Uterus (tissue), 4 donors: ENCODE measurements around the gene TKT. TPM values are rescaled to one million over a fixed set of nuclear protein-coding genes. Genes with fewer than 3 reads are reported as not detected.

Experiments
- DNase-seq, 2 donors: peaks; one replicate each; pipeline ENCODE4 v3.0.0-alpha.2; 2019 to 2020
- H3K27ac ChIP-seq, 2 donors: fragments of 200-600 bp; sonication (generic); 1 replicate in 1 of 2; 2 replicates in 1 of 2; pipeline ENCODE4 v1.5.1; 2016 to 2018
- H3K27me3 ChIP-seq, 2 donors: fragments of 200-600 bp; sonication (generic); one replicate each; pipeline ENCODE4 v1.5.1; 2018 to 2019; ENCODE audit warnings: control low read depth in 1 of 2
- H3K36me3 ChIP-seq, 2 donors: fragments of 200-600 bp; sonication (generic); one replicate each; pipeline ENCODE4 v1.5.1; 2019; ENCODE audit warnings: control low read depth in 1 of 2
- H3K4me1 ChIP-seq, 2 donors: fragments of 200-600 bp; sonication (generic); one replicate each; pipeline ENCODE4 v1.5.1; 2018 to 2019; ENCODE audit warnings: control low read depth in 1 of 2
- H3K4me3 ChIP-seq, 2 donors: fragments of 200-600 bp; sonication (generic); 1 replicate in 1 of 2; 2 replicates in 1 of 2; pipeline ENCODE4 v1.5.1; 2018 to 2019; ENCODE audit warnings: mild to moderate bottlenecking in 1 of 2
- H3K9me3 ChIP-seq, 2 donors: fragments of 200-600 bp; sonication (generic); one replicate each; pipeline ENCODE4 v1.5.1; 2019; ENCODE audit warnings: control low read depth in 1 of 2
- POLR2A ChIP-seq, 2 donors: fragments of 450-650 bp; IDR thresholded peaks; one replicate each; pipeline ENCODE4 v1.6.1; 2016; ENCODE audit warnings: antibody characterized with exemption in 2 of 2, mild to moderate bottlenecking in 1 of 2, moderate library complexity in 1 of 2
- intact Hi-C: fragments of 100-400 bp; cut with DNase I; formaldehyde crosslinking; loops from one replicate; pipeline ENCODE4 v1.15.1; 2023; ENCODE audit warnings: low total_unique reads
- total RNA-seq, 4 donors: library from RNA; depleted of rRNA in 3 of 4; stranded (reverse); fragments of >200 nt in 3 of 4; gene quantifications; one replicate each; pipeline versions ENCODE4 v1.1.0 to v1.2.4, GENCODE V29; 2014 to 2023
- TF ChIP-seq, protein P1 (sequence below), 4 experiments: fragments of 200-600 bp in 2 of 4; fragments of 450-650 bp in 2 of 4; sonication (generic) in 2 of 4; IDR thresholded peaks; one replicate each; pipeline ENCODE4 v1.5.1; 2016 to 2019; ENCODE audit warnings: antibody characterized with exemption in 4 of 4, mild to moderate bottlenecking in 2 of 4, moderate library complexity in 1 of 4
- donor health status: DM: yes; HTN: yes; CAD: no.

Gene TKT
- total RNA-seq, 4 donors from 2014 or later = 74.5 to 113 (median 84.6) TPM

- H3K36me3 ChIP-seq = no peaks in the 10 kb centered on the region
- H3K27me3 ChIP-seq = no peaks in the 10 kb centered on the region
- peaks cover 0 to 6% of the 10 kb centered on the region in 2 donors for H3K4me1 ChIP-seq
- no peaks in the 10 kb centered on the region for H3K9me3 ChIP-seq
- intact Hi-C loops = no loop called here
- no peak for TF ChIP-seq POLR2A (IDR thresholded peaks at IDR 0.05)
- TF ChIP-seq, protein P1, sequence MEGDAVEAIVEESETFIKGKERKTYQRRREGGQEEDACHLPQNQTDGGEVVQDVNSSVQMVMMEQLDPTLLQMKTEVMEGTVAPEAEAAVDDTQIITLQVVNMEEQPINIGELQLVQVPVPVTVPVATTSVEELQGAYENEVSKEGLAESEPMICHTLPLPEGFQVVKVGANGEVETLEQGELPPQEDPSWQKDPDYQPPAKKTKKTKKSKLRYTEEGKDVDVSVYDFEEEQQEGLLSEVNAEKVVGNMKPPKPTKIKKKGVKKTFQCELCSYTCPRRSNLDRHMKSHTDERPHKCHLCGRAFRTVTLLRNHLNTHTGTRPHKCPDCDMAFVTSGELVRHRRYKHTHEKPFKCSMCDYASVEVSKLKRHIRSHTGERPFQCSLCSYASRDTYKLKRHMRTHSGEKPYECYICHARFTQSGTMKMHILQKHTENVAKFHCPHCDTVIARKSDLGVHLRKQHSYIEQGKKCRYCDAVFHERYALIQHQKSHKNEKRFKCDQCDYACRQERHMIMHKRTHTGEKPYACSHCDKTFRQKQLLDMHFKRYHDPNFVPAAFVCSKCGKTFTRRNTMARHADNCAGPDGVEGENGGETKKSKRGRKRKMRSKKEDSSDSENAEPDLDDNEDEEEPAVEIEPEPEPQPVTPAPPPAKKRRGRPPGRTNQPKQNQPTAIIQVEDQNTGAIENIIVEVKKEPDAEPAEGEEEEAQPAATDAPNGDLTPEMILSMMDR (IDR thresholded peaks at IDR 0.05) = no peak
- no peak overlapping the region for H3K4me3 ChIP-seq
- peak in 1 of 2 donors; percentile 27 for DNase-seq
- no peak overlapping the region for H3K27ac ChIP-seq
Observed at GRCh38 chr3:53193466-53194209, 62.2 kb downstream of the TKT start.

- DNase-seq = no peak
- Histone ChIP-seq H3K27ac (no peak overlapping the region), H3K4me1 (peaks cover 0 to 6% of the 10 kb centered on the region in 2 donors), H3K4me3 (no peak overlapping the region), H3K36me3 (no peaks in the 10 kb centered on the region), H3K27me3 (no peaks in the 10 kb centered on the region), H3K9me3 (no peaks in the 10 kb centered on the region)
- TF ChIP-seq, protein P1 (IDR thresholded peaks at IDR 0.05) = no peak
- intact Hi-C loops = no loop called here
Observed at GRCh38 chr3:53192608-53193007, 63.2 kb downstream of the TKT start.

- no peak overlapping the region for H3K27ac ChIP-seq
- H3K27me3 ChIP-seq = no peaks in the 10 kb centered on the region
- H3K4me3 ChIP-seq = no peak overlapping the region
- DNase-seq = no peak
- peaks cover 0 to 6% of the 10 kb centered on the region in 2 donors for H3K4me1 ChIP-seq
- intact Hi-C loops = no loop called here
- no peaks in the 10 kb centered on the region for H3K9me3 ChIP-seq
- no peaks in the 10 kb centered on the region for H3K36me3 ChIP-seq
- TF ChIP-seq POLR2A (IDR thresholded peaks at IDR 0.05) = no peak
- TF ChIP-seq, protein P1 (IDR thresholded peaks at IDR 0.05) = no peak
Observed at GRCh38 chr3:53191836-53192480, 63.9 kb downstream of the TKT start.

- Histone ChIP-seq H3K4me3 (no peak overlapping the region), H3K9me3 (no peaks in the 10 kb centered on the region), H3K27me3 (no peaks in the 10 kb centered on the region), H3K4me1 (peaks cover 0 to 1% of the 10 kb centered on the region in 2 donors), H3K27ac (no peak overlapping the region), H3K36me3 (no peaks in the 10 kb centered on the region)
- TF ChIP-seq, protein P1 (IDR thresholded peaks at IDR 0.05) = no peak
- TF ChIP-seq POLR2A (IDR thresholded peaks at IDR 0.05) = no peak
- no peak for DNase-seq
- intact Hi-C loops = no loop called here
Observed at GRCh38 chr3:53190659-53191058, 65.2 kb downstream of the TKT start.

- no peaks in the 10 kb centered on the region for H3K9me3 ChIP-seq
- no peaks in the 10 kb centered on the region for H3K4me1 ChIP-seq
- TF ChIP-seq POLR2A (IDR thresholded peaks at IDR 0.05) = no peak
- TF ChIP-seq, protein P1 (IDR thresholded peaks at IDR 0.05) = no peak
- intact Hi-C loops = no loop called here
- no peaks in the 10 kb centered on the region for H3K27me3 ChIP-seq
- H3K36me3 ChIP-seq = no peaks in the 10 kb centered on the region
- H3K27ac ChIP-seq = no peak overlapping the region
- DNase-seq = no peak
- H3K4me3 ChIP-seq = no peak overlapping the region
Observed at GRCh38 chr3:53189276-53189675, 66.5 kb downstream of the TKT start.
